NCI-H1436 (cell line): Measurements from ENCODE around the gene CHRNB1.
"Not testable (repeated sequence)": the region's sequence is repeated elsewhere in the genome, so short reads cannot be mapped to it uniquely, and the experiment has no call there.

Experiments used
- DNase-seq: peaks from one replicate; lab custom pipeline; 2025; lab: John Stamatoyannopoulos, UW

CHRNB1 gene

DNA sequence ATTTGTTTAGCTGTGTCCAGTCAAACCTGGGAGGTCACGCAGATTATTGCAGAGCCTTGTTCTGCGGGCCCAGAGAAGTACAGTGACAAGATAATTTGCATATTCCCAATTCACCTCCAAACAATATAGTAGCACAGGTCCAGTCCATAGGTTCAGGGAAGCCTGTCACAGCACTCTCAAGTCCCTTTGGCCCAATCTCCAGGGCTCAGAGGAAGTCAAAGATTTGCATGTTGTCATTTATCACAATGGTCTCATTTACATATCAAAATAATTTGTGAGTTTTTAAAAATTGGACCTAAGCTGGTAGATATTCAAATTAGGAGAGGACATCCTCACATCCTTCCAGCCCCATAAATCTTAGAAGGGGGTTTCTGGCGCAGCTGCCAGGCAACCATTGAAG lies 22.6 kb downstream of the CHRNB1 start:
- no peak for DNase-seq

DNA sequence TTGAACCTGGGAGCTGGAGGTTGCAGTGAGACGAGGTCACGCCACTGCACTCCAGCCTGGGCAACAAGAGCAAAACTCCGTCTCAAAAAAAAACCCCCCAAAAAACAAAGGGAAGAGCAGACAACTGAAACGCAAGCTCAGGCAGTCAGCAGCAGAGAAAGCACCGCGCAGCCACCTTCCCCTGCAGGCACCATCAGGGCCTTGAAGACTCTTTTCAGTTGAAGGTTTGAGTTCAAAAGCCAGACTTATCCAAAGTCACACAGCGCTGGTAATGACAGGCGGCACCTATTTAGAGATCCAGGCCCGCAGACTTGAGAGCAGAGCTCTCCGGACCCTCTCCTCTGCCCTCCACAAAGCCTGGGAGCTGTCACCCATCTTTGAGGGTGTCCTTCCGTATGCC lies 23.4 kb downstream of the CHRNB1 start:
- DNase-seq: no peak

DNA sequence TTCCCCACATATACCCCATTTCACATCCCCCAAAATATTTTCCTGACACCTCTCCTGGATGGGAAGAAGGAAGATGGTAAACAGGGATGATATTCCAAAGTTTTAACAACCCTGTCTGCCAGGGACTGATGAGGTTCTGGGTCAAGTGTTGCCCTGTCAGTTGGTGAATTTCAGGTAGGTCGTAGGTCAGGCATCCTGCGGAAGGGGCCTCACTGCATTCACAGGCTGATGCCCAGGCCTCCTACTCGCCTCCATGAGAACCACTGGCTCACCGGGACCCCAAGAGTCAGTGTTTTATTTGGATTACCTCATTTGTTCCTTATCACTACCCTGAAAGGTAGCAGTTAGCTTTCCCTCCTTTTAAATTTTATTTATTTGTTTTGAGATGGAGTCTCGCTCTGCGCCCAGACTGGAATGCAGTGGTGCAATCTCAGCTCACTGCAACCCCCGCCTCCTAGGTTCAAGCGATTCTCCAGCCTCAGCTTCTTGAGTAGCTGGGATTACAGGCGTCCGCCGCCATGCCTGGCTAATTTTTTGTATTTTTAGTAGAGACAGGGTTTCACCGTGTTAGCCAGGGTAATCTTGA lies 24.0 kb downstream of the CHRNB1 start:
- no peak for DNase-seq

DNA sequence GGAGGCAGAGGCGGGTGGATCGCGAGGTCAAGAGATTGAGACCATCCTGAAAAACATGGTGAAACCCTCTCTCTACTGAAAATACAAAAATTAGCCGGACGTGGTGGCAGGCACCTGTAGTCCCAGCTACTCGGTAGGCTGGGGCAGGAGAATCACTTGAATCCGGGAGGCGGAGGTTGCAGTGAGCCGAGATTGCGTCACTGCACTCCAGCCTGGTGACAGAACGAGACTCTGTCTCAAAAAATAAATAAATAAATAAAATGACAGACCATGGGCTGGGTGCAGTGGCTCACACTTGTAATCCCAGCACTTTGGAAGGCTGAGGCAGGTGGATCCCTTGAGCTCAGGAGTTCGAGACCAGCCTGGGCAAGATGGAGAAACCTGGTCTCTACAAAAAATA lies 25.0 kb downstream of the CHRNB1 start:
- DNase-seq: not testable (repeated sequence)

DNA sequence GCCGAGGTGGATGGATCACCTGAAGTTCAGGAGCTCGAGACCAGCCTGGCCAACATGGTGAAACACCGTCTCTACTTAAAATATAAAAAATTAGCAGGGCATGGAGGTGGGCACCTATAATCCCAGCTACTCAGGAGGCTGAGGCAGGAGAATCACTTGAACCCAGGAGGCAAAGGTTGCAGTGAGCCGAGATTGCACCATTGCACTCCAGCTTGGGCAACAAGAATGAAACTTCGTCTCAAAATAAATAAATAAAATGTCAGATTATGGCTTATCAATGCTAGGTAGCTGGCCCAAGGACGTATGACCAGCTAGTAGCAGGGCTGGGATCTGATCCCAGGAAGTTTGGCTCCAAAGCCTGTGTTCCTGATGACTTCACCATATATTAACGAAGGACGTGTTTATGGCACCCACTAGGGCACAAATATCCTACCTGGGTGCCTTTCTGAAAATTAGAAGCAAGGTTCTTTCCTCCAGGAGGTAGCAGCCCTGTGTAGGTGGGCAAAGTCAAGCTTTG lies 25.7 kb downstream of the CHRNB1 start:
- DNase-seq: not testable (repeated sequence)

DNA sequence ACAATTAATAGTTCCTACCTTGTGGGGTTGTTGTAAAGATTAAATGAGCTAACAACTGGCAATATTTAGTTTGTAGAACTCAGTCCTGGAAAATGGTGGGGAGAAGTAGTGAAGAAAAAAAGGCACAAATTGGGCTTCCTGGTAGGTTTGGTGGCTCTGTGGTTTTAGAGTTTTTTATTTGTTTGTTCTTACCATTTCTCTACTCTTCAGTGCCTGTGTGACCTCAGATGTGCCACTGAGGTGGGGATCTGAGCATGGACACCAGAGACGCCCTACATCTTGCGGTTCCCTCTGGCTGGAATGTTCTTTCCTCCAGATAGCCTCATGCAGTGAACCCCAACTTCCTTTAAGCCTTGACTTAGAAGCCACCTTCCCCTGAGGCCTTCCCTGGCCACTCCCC lies 26.9 kb downstream of the CHRNB1 start:
- no peak for DNase-seq

DNA sequence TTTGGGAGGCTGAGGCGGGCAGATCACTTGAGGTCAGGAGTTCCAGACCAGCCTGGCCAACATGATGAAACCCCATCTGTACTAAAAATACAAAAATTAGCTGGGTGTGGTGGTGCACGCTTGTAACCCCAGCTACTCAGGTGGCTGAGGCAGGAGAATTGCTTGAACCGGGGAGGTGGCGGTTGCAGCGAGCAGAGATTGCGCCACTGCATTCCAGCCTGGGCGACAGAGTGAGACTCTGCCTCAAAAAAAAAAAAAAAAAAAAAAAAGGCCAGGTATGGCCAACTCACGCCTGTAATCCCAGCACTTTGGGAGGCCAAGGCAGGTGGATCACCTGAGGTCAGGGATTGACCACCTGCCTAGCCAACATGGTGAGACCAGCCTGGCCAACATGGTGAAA lies 29.9 kb downstream of the CHRNB1 start:
- not testable (repeated sequence) for DNase-seq

DNA sequence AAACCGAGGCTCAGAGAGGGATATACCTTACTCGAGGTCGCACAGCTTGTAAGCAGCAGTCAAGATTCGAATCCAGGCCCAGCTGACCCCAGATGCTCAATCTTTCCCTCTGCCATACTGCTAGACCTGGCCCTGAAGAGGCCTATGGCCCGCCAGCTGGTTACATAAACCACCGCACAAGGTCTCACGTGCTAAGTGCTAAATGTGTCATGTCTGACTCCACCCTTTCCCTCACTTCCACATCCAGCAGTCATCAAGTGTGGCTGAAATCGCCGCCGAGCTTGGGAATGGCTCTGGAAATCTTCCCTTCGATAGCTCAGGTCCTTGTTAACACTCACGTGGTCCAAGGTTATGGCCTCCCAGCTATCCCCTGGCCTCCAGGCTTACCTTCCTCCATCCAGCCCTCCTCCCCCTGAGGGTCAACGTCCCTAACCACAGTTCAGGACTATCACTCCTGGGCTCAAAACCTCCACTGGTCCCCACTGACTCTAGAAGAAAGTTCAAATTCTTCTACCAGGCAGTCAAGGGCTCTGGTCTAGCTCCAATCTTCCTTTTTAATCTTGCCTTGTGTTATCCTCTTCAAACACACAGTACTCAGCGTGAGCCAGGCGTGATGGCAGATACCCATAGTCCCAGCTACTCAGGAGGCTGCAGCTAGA lies 31.0 kb downstream of the CHRNB1 start:
- no peak for DNase-seq

DNA sequence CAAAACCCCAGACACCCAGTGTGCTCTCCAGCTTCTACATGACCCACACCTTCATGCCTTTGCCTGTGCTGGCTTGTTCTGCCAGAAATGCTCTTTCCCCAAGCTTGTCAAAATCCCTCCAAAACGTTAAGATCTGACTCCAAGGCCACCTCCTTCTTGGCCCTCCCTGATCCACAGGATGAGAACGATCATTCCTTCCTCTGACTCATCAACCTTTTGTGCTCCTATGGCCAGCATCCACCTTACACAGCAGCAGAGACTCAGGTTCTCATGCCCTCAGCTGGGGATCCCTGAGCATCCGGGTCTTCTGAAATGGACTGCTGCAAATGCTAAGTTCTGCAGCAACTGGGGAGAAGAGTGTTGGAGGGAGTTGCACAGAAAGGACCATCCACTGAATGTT lies 31.6 kb downstream of the CHRNB1 start:
- no peak for DNase-seq

DNA sequence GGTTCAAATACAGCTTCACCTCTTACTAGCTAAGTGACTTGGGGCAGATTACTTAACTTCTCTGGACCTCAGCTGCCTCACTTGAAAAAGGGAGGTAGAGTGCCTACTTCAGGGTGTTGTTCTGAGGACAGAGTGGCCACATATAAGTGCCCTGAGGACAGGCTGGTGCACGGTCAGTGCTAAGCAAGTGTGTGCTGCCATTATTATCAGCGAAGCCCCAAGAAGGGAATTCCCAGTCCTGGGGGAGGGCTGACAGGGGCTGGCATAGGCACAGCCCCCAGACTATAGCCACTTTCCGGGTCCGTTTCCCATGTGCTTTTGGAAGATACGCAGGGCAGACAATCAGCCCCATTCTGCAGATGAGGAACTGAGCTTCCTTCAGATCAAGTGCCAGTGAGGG lies 32.1 kb downstream of the CHRNB1 start:
- DNase-seq: no peak

DNA sequence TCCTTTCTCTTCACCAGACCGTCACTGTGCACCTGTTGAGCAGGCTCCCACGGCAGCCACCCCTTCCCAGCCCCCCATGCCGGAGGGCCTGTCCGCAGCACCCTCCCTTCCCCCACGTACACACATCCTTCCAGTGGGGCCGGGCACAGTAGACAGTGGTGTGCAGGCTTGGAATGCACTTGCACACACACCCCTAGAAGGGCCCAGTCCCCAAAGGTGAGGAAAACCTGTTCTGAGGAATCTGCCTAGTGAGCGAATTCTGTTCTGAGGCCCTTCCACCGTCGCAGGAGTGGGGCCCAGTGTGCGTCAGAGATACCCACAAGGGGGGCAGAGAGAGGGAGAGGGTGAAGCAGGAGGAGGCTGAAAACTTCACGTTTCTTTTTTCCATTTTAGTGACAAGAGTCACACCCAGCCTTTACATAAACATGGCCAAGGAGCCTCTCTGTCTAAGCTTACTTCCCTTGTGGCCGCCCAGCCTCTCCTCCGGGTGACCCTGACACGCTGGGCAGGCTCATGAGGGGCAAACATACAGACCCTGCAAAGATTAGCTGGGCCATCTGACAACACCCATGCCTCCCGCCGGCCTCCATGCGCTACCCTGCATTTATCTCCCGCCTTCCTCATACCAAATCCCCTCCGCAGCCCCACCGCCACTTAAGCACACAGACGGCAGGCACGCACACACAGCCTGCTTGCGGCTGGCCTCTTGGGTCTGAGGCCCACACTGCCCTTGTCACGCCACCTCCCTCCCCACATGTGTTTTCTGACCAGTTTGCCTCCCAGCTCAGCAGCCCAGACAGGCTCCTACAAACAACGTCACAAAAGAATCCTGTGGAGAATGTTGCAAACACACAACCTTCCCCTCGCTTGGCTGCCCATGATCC lies 32.8 kb downstream of the CHRNB1 start:
- no peak for DNase-seq

DNA sequence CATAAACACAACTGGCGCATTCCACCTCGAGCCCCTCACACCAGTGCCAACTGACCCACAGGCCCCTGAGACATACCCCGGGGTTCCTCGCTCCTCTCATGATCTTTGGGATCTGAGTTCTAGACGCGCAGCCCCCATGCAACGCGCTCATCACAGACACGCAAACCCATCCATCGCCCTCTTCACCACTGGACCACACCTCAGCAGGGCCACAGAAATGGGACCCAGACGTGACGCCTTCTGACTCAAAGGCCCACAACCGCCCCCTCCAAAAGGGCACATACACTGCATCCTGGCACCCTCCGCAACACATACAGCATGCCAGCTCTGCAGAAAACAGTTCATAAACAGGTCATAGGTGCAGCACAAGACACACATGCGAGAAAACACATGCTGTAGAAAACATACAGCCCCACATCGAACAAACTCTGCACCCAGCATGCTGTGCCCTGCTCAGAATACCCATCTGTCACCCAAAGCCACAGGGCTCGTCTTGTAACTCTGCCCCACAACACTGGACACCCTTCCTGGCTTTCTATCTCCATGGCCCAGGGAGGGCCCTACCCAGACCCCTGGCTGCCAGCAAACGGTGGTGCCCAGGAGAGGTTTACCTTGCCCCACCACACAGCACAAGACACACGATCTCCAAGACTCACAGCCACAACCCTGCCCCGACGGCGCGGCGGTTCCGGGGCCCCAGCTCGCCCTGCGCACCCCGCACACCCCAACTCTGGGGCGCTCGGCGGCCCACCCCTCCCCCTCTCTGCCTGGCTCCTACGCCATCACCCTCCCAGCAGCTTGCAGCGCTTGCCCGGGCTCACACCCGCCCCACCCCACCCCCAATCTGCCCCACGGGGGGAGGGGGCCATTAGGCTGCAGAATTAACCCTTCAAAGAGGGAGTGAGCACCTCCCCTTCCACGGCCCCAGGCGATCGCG lies 33.7 kb downstream of the CHRNB1 start:
- DNase-seq: peak; percentile 27

DNA sequence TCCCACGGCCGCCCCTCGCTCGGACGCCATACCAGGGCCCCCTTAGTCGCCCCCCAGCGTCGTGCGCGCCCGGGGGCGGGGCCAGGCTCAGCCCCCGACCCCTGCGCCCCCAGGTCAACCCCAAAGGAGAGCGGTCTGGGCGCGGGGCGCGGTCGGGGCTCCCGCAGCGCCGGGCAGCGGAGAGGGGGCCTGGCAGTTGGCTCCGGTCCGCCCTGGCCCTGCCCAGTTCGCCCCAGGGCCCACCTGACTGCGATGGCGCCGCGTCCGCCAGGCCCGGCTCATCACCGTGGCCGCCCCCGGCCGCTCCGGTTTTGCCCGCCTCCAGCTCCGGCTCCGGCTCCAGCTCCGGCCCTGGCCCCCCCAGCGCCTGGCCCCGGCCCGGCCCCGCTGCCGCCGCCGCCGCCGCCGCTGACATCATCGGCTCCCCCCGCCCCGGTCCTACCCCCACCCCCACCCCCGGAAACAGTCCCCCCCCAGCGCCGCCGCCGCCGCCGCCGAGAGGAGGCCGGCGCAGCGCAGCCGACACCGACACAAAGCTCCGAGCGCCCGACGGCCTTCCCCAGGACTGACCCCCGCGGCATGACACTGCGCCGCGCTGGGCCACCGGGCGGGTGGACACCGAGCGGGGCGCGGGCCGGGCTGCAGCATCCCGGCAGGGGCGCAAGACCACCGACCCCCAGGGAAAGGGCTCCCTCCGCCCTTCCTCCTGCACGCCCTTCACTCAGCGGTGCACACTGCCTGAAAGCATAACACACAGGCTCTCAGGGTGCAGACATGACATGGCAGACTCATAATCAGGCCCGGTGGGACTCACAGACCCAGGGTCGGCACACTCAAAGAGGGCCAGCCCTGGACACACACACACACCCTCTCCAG lies 34.6 kb downstream of the CHRNB1 start, which contains the start of gene ZBTB4:
Gene ZBTB4 (minus strand): TSS at position 419 of the 876 bp plus-strand sequence. CDS start 12,830 bp downstream, outside the sequence.
- DNase-seq: no peak

DNA sequence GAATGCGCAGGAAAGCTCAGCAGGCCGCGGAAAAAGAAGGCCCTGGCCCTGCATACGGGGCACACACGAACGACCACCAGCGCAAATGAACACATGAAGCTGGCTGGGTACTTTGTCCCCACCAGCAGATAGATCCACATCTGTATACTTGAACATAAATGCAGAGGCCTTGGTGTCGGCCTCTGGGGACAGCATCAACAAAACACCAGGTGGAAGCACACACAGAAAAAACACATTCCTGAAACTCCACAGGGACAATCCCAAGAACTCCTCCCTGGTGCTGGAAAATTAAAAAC lies 35.2 kb downstream of the CHRNB1 start:
- DNase-seq: no peak

DNA sequence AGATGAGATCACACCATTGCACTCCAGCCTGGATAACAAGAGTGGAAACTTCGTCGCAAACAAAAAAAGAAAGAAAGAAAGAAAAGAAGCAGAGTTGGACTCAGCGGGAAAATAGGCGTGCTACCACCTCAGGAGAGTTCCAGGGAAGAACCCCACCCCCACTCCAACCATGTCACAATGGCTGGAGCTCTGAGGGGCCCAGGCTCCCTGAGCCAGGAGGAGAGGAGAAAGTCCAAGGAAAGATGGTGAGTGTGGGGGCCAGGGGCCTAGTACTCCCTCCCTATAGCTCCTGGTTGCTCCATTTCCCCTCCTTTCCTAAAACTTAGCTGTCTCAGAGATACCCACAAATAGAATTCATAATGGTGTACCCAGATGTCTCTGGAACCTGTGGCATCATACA lies 36.4 kb downstream of the CHRNB1 start, which contains the start of gene SLC35G6:
Gene SLC35G6 (plus strand): TSS at position 172 of the 400 bp plus-strand sequence. CDS start 71 bp downstream, at position 243.
- not testable (repeated sequence) for DNase-seq

DNA sequence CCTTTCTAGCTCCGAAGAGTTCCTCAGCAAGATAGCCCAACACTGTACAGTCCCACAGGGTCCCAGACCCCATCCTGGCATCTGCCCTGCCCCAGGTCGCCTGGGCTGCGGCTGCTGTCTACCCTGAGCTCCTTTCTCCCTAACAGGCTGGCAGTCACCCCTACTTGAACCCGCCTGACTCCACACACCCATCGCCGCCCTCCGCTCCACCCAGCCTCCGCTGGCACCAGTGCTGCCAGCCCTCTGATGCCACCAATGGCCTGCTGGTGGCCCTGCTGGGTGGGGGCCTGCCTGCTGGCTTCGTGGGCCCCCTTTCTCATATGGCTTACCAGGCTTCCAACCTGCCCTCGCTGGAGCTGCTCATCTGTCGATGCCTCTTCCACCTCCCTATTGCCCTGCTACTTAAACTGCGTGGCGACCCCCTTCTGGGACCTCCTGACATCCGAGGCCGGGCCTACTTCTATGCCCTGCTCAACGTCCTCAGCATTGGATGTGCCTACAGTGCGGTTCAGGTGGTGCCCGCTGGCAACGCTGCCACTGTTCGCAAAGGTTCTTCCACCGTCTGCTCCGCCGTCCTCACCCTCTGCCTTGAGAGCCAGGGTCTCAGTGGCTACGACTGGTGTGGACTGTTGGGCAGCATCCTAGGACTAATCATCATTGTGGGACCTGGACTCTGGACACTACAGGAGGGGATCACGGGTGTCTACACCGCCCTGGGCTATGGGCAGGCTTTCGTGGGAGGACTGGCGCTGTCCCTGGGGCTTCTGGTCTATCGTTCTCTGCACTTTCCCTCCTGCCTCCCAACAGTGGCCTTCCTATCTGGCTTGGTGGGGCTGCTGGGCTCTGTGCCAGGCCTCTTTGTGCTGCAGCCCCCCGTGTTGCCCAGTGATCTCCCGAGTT lies 37.2 kb downstream of the CHRNB1 start:
- not testable (repeated sequence) for DNase-seq

DNA sequence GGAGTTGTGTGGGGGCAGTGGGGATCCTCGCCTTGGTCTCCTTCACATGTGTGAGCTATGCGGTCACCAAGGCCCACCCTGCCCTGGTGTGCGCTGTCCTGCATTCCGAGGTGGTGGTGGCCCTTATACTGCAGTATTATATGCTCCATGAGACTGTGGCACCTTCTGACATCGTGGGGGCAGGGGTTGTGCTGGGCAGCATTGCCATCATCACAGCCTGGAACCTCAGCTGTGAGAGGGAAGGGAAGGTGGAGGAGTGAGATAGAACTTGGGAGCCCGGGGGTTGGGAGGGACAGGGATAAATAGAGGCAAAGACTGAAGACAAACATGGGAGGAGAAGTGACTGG lies 37.9 kb downstream of the CHRNB1 start:
- DNase-seq: not testable (repeated sequence)

DNA sequence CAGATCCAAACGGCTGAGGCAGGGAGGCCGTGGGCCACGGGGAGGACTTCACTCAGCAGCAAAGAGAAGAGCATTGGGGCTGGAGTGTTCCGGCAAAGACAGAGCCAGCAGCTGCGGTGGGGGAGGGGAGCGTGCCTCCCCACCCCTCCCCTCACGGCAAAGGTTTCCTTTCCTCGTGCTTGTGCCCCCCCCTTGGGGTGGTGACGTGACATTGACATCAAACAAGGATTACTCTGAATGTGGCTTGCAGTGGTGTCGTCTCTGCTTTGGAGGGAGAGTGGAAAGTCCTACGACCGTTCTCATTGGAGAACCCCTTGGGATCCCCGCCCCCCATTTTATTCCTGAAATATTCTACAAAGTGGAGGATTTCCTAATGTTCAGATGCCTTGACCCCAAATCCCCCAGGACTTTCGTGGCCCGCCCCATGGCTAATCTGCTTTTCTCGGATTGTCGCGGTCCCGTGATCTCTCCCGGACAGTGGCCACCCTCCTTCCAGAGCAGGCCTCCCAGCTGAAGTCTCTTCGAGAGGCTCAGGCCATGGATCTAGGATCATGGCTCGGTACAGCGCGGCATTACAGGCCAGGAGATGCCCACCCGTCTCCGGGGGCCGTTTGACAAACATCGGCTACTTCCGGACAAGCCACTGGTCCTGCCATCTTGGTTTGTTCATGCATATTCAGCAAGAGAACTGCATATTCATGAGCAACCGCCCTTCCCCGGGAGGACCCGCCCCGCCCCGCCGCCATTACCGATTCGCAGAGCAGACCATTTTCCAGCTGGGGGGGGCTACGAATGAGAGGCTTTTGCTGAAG lies 38.6 kb downstream of the CHRNB1 start:
- peak; percentile 92 for DNase-seq
